Left renal cortex interstitium (tissue), 4 donors: ENCODE results near the gene RPL27A. TPM values are rescaled to one million over a fixed set of nuclear protein-coding genes. Genes with fewer than 3 reads are reported as not detected.

Experiments used
- DNase-seq, 4 donors: peaks; one replicate each; pipeline ENCODE4 v3.0.0-alpha.2; 2013; ENCODE audit warnings: low read depth in 4 of 4, low spot score in 2 of 4, missing footprints in 1 of 4
- polyA plus RNA-seq, 4 donors: library from polyadenylated mRNA; unstranded; fragments of 120-200 nt; gene quantifications; one replicate each; pipeline ENCODE4 v1.2.1, GENCODE V29; 2013; ENCODE audit not compliant: insufficient read length in 4 of 4

RPL27A gene
- polyA plus RNA-seq, 4 donors, result 1,860 to 2,614 (median 2,200) TPM

DNA sequence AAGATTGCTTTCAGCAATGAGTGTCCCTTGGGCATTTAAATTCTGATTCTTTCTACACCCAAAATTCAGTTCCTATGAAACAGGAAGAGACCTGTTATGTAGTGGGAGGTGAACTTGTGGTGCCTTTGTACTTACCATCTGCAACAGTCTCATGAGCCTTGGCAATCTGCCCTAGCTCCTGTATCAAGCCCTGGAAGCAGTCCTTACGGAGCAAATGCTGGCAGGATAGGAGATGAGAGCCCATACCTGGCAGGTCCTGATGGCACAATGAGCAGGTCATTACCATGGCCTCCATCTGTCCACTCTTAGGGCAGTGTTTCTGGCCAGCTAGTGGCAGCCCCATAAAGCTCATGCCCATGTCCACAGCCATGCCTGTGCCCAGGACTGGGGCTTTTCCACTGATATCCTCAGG is 10.9 kb upstream of the RPL27A start:
- DNase-seq, result no peak

DNA sequence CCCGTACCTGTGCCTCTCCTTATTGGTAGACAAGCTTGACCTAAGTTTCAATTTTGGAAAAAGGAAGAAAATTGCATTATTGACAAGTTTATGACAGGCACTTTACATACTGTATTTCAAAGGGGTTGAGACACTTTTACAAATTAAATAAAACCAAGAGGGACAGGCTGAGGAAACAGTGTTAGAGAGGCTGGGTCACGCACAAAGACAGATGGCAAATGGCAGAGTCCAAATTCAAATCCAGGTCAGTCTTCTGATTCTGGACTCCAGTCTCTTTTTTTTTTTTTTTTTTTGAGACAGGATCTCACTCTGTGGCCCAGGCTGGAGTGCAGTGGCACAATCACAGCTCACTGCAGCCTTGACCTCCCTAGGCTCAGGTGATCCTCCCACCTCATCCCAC is 10.2 kb upstream of the RPL27A start:
- DNase-seq, result no peak

DNA sequence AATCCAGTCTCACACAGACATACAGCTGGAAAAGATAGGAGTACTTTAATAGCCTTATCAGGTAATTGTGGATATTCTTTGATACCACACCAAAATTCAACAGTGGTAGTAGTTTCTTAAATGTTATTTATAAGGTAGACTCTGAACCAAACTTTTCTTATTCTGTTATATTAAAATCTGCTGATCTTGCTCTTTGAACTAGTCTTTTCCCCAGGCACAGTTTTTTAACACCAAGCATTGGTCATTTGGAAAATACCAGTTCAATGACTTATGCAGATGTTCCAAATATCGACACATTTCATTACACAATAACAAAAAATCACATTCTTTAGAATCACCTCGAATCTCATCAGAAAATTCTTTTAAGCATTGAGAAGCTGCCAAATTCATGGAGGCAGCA is 7.7 kb upstream of the RPL27A start:
- no peak for DNase-seq

DNA sequence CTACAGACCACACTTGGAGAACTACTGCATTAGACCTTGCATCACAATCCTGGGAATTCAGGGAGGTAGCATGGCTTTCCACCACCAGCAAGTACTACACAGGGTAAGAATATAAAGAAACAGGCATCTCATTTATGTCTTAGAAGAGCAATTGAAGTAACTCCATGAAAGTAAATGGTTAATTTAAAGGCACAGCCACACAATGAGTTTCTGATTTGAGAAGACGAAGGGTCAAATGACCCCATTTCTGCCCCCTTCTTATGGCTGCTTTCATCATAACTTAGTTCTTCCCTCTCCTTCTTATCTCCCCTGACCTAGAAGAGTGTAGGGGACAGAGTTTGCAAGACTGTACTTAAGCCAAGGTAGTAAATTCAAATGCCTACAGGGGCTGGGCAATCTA is 6.1 kb upstream of the RPL27A start:
- DNase-seq, result no peak

DNA sequence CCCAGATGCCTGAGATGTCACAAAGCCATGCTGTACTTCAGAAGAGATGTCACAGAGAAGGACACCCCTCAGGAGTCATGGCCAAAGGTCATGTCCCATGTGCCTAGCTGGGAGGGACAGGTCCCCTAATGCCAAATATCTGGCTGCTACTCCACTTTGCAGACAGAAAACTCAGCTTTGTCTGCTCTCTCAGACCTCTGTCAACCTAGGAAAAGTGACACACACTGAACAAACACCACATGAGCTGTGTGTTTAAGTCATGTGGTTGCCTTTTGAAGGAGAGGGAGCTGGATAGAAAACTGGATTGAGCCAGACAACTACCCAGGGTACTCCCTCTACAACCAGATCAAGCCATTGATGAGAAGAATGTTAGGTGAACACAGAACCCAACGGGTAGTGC is 3.6 kb upstream of the RPL27A start:
- DNase-seq, result no peak

DNA sequence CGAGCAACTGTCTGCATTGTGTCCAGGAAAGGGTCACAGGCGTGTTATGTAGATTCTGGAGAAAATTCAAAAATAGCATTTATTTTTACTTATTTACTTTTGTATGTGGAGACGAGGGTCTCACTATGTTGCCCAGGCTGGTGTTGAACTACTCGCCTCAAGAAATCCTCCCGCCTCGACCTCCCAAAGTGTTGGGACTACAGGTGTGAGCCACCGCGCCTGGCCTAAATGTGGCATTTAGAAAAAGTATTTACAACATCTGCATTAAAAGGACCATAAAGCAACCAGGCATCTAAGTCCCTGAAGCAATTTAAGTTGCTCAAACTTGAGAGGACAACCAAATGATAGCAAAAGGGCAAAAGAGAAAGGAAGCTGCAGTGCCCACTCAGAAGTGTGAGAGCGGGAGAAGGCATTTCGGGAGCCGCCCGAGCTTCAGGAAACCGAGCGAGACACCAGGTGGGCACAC is 722 bp upstream of the RPL27A start:
- no peak for DNase-seq

DNA sequence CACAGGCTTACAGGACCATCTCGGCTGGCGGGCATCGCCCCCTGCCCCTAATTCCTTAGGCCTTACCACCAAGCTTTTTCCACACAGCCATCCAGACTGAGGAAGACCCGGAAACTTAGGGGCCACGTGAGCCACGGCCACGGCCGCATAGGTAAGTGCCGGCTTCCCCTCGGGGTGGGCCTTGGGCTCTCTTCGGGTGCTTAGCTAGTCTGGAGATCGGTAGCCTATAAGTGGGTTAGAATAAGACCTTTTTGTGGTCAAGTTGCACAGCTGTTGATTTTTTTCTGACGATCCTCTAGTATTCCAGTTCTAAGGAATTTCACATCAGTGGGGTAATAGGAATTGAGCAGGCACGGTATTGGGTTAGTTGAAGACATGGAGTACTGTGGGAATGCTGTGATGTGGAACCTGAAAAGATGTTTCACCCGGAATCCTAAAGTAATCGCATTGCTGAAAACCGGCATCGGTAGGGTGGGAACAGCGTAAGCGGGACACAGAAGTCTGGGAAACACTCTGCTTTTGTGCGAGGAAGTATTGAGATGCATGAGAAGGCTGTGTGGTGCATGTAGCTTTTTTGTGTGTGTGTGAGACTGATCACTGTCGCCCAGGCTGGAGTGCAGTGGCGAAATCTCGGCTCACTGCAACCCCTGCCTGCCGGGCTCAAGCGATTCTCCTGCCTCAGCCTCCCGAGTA is 669 bp downstream of the RPL27A start:
- DNase-seq, result no peak

DNA sequence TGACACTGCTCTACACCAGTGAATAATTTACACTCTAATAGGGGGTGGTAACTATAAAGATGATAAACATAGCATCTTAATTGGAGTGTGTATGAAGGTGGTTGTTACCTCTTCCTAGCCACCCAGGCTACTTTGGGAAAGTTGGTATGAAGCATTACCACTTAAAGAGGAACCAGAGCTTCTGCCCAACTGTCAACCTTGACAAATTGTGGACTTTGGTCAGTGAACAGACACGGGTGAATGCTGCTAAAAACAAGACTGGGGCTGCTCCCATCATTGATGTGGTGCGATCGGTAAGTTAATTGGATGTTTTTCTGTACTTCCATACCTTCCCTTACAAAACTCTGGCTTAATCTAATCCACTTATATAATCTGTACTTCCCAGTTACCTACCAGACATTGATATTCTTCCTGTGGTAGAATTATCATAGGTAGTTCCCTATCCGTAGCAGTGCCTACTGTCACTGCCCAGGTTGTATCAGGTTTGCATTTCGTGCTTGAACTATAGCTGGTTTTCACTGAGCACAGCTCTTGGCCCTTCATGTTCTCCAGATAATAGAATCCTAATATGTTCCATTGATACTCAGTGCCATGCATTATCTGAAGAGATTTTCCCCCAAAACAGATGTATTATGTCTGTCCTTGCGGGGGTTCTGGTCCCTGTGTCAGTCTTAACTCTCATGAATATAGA is 2.2 kb downstream of the RPL27A start:
- no peak for DNase-seq

DNA sequence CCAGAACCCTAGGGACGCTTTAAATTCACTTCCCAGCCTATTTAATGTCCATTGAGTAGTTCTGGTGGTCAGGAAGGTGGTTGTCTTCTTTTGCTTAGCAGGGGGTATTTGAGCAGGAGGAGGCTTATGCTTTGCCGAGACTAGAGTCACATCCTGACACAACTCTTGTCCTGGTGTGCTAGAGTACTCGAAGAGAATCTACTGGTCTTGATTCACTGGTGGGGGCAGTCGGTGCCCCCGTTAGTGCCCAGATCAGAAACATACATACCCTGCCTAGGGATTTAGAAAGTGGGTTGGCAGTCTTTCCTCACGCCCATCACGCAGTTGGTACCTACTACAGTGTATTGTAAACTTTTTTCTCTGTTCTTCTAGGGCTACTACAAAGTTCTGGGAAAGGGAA is 2.7 kb downstream of the RPL27A start:
- DNase-seq, result no peak

DNA sequence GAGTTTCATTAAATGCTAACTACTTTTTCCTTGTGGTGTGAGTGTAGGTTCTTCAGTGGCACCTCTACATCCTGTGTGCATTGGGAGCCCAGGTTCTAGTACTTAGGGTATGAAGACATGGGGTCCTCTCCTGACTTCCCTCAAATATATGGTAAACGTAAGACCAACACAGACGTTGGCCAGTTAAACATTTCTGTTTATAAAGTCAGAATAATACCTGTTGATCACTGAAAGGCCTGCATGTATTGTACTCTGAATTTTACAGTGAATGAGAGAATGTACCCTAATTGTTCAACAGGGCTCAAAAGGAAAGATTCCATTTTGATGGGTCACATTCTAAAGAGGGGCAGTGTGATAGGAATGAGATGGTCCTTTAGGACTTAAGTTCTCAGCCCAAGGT is 3.2 kb downstream of the RPL27A start:
- no peak for DNase-seq

DNA sequence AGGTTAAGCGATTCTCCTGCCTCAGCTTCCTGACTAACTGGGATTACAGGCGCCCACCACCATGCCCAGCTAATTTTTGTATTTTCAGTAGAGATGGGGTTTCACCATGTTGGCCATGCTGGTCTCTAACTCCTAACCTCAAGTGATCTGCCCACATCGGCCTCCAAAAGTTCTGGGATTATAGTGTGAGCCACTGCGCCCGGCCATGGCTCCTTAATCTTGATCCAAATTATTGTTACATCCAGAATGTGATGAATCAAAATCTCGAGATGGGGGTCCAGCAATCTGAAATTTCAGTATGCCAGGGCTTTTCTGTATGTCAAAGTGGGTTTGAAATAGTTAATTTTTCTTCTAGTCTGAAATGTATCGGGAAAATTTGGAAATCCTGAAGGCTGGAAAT is 3.7 kb downstream of the RPL27A start:
- DNase-seq, result no peak

DNA sequence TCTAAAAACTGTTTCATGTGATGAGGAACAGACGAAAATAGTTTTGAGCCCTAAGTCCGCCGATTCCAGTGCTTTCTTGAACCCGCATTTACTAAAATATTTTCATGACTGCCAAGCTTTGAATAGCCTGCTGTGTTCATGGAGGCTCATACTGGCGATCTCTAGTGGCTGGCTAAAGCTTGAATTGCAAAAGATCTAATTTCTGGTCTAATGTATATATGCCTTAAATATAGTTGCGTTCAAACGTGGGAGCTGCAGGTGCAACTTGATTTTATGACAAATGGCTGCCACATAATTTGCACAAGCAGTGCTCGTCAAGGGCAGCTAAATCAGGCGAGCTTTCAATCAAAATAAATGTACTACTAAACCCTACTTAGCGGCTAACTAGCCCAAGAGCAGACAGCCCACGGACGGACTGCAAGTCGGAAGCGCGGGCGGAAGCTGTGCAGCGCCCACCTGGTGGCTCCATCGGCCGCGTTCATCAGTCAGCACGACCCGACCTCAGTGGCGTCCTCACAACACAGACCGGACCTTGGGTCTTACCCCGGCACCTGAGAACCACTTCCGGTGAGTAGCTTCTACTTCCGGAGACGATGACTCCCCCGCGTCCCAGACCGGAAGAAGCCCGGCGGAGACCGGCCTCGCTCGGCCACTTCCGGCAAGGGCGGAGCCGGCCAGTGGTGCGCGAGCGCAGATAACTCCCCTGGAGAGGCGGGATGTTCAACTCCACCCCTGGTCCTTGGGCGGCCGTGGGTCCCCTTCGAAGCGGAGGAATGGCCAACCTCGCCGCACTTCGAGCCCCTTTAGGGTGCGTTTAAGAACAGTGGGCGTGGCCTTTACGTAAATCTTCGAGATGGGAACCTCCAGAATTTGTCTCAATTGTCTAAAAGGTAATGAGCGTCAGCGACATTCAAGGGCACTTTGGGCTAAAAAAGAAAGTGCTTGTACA is 6.1 kb downstream of the RPL27A start:
- DNase-seq, result peak; percentile 85 to 94 (median 92)

DNA sequence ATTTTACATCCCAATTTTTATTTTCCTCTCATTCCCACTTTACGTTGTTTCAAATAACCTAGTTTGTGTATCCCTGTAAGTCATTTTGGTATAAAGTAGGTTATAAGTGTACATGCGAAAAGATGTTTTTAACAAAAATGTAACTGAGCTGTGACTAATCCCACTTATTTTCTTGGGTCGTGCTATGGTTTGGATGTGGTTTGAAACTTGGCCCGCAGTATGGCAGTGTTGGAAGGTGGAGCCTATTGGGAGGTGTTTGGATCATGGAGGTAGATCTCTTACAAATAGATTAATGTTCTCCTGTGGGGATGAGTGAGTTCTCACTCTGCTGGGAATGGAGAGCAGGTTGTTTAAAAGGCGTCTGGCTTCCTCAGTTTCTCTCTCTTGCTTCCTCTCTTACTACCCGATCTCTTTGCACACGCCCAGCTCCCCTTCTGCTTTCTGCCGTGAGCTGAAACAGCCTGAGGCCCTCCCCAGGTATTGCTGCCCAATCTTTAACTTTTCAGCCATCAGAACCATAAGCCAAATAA is 7.2 kb downstream of the RPL27A start:
- DNase-seq, result no peak

DNA sequence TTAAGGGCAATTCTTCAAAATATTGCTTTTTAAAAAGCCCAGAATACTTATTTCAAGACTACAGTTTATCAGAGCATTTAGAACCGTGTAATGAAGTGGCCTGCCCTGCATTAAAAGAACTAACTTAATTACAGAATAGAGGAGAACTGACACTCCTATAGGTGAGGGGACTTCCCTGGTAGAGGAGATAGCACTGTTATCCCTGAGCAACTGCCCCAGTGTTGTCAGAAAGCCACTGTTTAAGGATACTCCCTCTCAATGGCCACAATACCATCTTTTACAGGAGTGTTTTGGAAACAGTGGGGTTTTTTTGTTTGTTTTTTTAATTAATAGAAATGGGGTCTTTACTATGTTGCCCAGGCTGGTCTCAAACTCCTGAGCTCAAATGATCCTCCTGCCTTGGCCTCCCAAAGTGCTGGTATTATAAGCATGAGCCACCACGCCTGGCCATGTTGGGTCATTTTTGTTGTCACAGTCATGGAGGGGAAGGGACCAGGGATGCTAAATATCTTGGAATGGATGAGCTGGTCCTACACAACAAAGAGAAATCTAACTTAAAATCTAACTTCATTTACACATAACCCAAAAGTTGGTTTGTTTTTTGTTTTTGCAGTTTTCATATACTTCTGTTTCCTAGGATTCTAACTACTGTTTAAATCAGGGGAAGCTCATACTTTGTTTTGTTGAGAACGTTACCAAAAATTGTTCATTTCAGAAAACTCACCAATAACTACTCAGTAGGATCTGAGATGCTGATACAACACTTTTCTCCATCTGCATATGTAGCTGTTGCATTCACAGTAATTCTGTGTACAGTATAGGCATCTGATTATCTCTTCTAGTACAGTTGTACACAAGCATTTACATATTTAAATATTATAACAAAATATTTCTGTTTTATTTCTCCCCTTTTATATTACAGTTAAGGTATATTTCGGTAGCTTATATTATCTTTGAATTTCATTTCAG is 8.1 kb downstream of the RPL27A start:
- DNase-seq, result no peak

DNA sequence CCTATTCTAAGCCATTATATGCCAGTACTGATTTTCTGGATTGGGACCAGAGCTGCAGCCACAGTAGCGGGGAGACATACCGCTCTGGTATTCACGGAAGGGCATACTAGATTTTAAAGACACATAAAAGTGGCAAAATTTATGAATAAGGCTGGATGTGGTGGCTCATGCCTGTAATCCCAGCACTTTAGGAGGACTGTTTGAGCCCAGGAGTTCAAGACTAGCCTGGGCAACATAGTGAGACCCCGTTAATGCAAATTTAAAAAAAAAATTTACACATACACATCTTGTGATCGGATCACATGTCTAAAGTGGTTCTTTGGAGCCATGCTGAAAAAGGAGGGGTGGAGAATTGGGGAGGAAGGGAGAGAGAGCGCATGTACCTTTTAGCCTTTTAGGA is 9.0 kb downstream of the RPL27A start:
- DNase-seq, result no peak

DNA sequence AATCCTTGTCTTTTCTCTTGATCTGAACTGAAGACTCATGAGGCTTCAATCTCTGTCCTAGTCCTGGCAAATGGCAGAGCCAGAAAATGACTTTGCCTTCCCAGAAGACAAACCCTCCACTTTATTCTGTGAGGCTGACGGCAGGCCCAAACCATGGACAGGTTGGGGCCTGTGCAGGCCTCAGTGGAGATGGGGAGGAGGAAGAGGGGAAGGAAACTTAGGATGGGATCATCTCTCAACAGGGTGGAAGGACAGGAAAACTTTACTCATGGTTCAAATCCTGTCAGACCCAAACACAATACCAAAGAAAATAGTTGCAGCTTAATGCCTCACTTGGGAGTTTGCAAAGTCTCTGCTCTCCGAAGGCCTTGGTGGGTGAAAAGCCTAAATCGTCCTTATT is 9.8 kb downstream of the RPL27A start:
- no peak for DNase-seq

DNA sequence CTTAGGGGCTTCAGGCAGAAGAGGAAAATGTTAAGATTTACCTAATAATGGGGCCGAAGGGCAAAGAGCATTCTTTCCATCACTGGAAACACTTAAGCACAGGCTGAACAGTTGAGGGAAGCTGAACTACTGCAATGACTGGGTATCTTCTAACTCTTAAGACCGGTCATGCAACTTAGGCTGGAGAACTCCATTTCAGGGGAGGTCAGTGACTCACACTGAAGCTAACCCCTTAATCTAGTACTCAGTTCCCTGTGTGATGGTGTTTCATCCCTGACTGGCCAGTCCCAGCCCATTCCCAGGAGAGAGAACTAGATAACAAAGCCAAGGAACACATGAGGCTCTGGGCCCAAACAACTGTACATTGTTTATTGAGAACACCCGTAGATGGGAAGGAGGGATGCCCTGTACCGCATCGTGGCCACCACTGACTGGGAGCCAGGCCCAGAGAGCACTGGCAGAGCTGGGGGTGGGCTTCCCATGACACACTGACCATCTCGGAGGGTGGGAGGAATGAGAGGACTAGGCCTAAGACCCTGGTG is 10.5 kb downstream of the RPL27A start:
- DNase-seq, result no peak

DNA sequence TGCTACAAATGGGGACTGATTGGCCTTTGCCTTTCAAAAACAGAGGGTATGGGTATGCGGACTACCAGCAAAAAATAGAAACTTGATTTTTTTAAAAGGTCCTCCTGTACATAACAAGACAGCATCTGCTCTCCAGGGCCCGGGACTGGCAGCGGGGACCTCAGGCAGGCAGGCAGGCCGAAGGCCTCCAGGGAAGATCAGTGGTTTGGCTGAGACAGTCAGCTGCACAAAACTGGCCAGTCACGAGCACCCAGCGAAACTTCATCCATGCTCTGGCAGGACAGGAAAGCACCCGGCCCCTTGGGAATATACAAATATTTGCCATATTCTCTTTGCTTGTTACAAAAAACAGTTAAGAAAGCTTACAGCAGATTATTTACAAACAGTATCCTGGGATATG is 11.0 kb downstream of the RPL27A start:
- no peak for DNase-seq

DNA sequence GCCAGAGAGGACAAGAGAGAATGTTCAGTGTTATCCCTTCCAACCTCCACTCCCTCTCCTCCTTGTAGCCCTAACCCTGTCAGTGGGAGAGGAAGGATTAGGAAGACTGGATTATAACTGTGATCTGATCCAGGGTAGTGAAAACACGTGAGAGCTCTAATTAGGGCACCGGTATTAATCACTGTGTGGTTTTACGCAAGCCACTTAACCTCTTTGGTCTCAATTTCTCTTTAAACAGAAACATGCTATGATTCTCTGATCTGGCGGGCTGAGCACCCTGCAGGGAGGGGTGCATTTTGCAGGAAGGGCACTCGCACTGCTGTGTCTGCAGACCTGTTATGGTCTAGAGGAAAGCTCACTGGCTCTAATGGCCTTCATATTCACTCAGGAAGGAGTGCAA is 11.5 kb downstream of the RPL27A start:
- DNase-seq, result no peak

DNA sequence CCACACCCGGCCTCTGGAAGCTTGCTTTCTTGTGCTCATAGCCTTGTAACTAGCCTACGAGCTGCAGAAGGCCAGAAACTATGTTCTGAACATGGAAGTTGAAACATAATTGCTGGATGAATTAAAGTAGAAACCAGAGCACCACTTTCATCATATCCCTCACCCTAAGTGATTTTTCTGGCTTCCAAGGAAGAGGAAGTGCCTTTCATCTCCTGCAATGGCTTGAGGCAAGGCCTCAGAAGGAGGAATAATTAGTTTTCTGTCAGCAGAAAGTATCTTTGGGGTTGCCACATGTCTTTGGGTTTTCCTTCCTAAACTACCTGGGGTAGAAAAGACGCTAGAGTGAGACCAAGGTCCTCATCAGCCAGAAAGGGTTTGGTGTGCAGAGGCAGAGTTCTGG is 14.5 kb downstream of the RPL27A start:
- DNase-seq, result no peak
